Smooth muscle cell (in vitro differentiated cells): ENCODE measurements around the gene PAX7. TPM values are rescaled to one million over a fixed set of nuclear protein-coding genes. Genes with fewer than 3 reads are reported as not detected.

Experiments used
- DNase-seq: peaks from one replicate; lab custom pipeline; 2025; ENCODE audit not compliant: unreplicated experiment; lab: John Stamatoyannopoulos, UW
- H2AFZ ChIP-seq: fragments of 200-600 bp; sonication (generic); 2 replicates; pipeline ENCODE4 v1.6.0; 2016; ENCODE audit warnings: antibody characterized with exemption, low read depth, mild to moderate bottlenecking
- H3F3A ChIP-seq: fragments of 200-600 bp; sonication (generic); 2 replicates; pipeline ENCODE4 v1.6.0; 2017; ENCODE audit warnings: antibody characterized with exemption, low read depth
- H3K27ac ChIP-seq: fragments of 200-600 bp; sonication (generic); 2 replicates; pipeline ENCODE4 v1.5.1; 2016; ENCODE audit warnings: low read depth, mild to moderate bottlenecking
- H3K27me3 ChIP-seq: fragments of 200-600 bp; sonication (generic); 2 replicates; pipeline ENCODE4 v1.6.1; 2016; ENCODE audit warnings: low read depth, mild to moderate bottlenecking
- H3K36me3 ChIP-seq: fragments of 200-600 bp; sonication (generic); 2 replicates; pipeline ENCODE4 v1.5.1; 2016; ENCODE audit warnings: low read depth
- H3K4me1 ChIP-seq: fragments of 200-600 bp; sonication (generic); 2 replicates; pipeline ENCODE4 v1.5.1; 2016; ENCODE audit warnings: low read depth
- H3K4me2 ChIP-seq: fragments of 200-600 bp; sonication (generic); 2 replicates; pipeline ENCODE4 v1.6.0; 2016; ENCODE audit warnings: mild to moderate bottlenecking
- H3K4me3 ChIP-seq: fragments of 200-600 bp; sonication (generic); 2 replicates; pipeline ENCODE4 v1.5.1; 2016; ENCODE audit warnings: mild to moderate bottlenecking
- H3K79me2 ChIP-seq: fragments of 200-600 bp; sonication (generic); 2 replicates; pipeline ENCODE4 v1.6.0; 2016; ENCODE audit warnings: low read depth, mild to moderate bottlenecking
- H3K9ac ChIP-seq: fragments of 200-600 bp; sonication (generic); 2 replicates; pipeline ENCODE4 v1.6.0; 2016; ENCODE audit warnings: low read depth
- H3K9me3 ChIP-seq: fragments of 200-600 bp; sonication (generic); replicated peaks from 2 replicates; pipeline ENCODE4 v1.5.1; 2016; ENCODE audit warnings: low read depth
- H4K20me1 ChIP-seq: fragments of 200-600 bp; sonication (generic); 2 replicates; pipeline ENCODE4 v1.6.0; 2016; ENCODE audit warnings: low read depth
- CTCF ChIP-seq: fragments of 200-600 bp; sonication (generic); IDR thresholded peaks from 2 replicates; pipeline ENCODE4 v1.5.1; 2017; ENCODE audit warnings: borderline replicate concordance, mild to moderate bottlenecking, antibody characterized with exemption; ENCODE audit not compliant: insufficient read depth, poor library complexity, severe bottlenecking
- WGBS: methylation state at CpG from one replicate; pipeline ENCODE4 v1.1.7; 2016; ENCODE audit warnings: low lambda C conversion rate; 5-methylcytosine and 5-hydroxymethylcytosine counted together
- polyA plus RNA-seq: library from polyadenylated mRNA; unstranded; fragments of >200 nt; fragmentation: Nextera tagmentation; extraction: Ambion mirVana; gene quantifications from 2 replicates; pipeline ENCODE4 v1.2.1, GENCODE V29; 2016
- total RNA-seq: library from RNA; depleted of rRNA; stranded (reverse); fragments of >200 nt; gene quantifications from 2 replicates; pipeline ENCODE4 v1.2.3, GENCODE V29; 2014

Gene PAX7
- total and polyA plus RNA-seq, 2 experiments from 2014 or later, result not detected

DNA sequence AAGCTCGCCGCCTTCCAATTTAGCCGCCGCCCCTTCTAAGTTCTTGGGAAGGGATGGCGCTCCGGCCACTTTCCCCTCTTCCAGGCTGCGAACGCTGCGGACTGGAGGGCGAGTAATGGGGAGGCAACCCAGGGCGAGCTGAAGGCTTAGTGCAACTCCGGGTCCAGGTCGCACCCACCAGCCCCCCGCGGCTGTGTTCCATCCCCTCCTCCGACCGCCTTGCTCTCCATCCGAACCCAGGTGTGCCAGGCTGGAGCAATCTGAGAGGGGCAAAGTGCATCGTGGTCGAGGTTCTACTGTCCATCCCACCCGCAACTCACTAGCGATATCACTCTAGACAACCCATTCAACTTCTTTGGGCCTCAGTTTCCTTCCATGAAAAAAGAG lies 13.4 kb downstream of the PAX7 start:
- Histone ChIP-seq H3K36me3 (no peaks in the 10 kb centered on the region), H3K4me2 (peak overlapping the region; percentile 72), H3K4me1 (peaks cover 59% of the 10 kb centered on the region), H3K79me2 (no peaks in the 10 kb centered on the region), H2AFZ (no peak overlapping the region), H3K4me3 (no peak overlapping the region), H3F3A (no peaks in the 10 kb centered on the region), H3K27me3 (peaks cover 100% of the 10 kb centered on the region), H3K27ac (no peak overlapping the region), H4K20me1 (no peaks in the 10 kb centered on the region), H3K9me3 (no peaks in the 10 kb centered on the region), H3K9ac (no peak overlapping the region)
- no peak for TF ChIP-seq CTCF
- no peak for DNase-seq
- WGBS, result 4% methylated on average over 18 of the region's 22 CpGs

DNA sequence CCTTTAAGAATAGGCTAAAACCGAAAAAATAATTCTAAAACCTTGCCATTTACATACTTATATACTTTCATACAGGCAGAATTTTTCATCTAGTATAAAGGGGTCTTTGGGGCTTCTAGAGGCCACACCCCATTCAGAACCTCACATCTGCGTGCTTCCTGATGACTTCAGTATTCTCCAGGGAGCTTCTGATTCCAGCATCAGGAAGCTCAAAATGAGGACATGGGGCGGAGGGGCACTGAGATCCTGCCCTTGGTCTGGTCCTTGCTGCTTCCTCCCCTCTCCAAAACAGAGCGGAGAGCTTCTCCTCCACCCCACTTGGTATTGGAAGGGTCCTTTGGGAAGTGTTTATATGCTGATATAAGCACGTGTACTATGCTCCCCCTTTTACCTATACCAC lies 13.8 kb downstream of the PAX7 start:
- H3F3A ChIP-seq, result no peaks in the 10 kb centered on the region
- no peak for DNase-seq
- peaks cover 100% of the 10 kb centered on the region for H3K27me3 ChIP-seq
- WGBS, result 10% methylated on average over 5 of the region's 5 CpGs
- no peak for TF ChIP-seq CTCF
- H3K4me2 ChIP-seq, result no peak overlapping the region
- H3K79me2 ChIP-seq, result no peaks in the 10 kb centered on the region
- no peaks in the 10 kb centered on the region for H4K20me1 ChIP-seq
- no peaks in the 10 kb centered on the region for H3K36me3 ChIP-seq
- H3K27ac ChIP-seq, result no peak overlapping the region
- H3K9me3 ChIP-seq, result no peaks in the 10 kb centered on the region
- no peak overlapping the region for H3K4me3 ChIP-seq
- H2AFZ ChIP-seq, result no peak overlapping the region
- no peak overlapping the region for H3K9ac ChIP-seq
- peaks cover 58% of the 10 kb centered on the region for H3K4me1 ChIP-seq

- Histone ChIP-seq H3K4me1 (peaks cover 62% of the 10 kb centered on the region), H3K4me2 (no peak overlapping the region), H3K27ac (no peak overlapping the region), H3K79me2 (no peaks in the 10 kb centered on the region), H3K4me3 (no peak overlapping the region), H3F3A (no peaks in the 10 kb centered on the region), H3K9ac (no peak overlapping the region), H2AFZ (no peak overlapping the region), H3K9me3 (no peaks in the 10 kb centered on the region), H4K20me1 (no peaks in the 10 kb centered on the region), H3K27me3 (peaks cover 100% of the 10 kb centered on the region), H3K36me3 (no peaks in the 10 kb centered on the region)
- TF ChIP-seq CTCF, result no peak
- DNase-seq, result no peak
- WGBS, result 6% methylated on average over 45 of the region's 46 CpGs
These were observed 14.5 kb downstream of the PAX7 start for GRCh38 chr1:18644973-18645746.

DNA sequence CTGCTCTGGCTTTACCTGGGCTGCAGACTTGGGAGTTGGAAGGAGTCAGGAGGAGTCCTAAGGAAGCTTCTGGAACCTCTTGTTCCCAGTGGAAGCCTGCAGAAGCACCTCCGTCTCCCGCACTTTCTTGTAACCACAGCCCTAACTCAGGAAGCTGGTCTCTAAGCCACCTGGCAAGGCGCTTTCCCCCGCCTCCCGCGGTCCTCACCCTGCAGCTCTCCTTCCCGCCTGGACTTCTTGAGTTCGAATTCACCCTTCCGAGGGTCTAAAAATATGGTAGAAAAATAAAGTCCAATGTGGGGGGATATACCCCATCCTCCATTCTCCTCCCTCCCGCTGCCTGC lies 15.1 kb downstream of the PAX7 start:
- H3K9me3 ChIP-seq, result no peaks in the 10 kb centered on the region
- no peaks in the 10 kb centered on the region for H3K36me3 ChIP-seq
- H3K4me3 ChIP-seq, result no peak overlapping the region
- no peaks in the 10 kb centered on the region for H3K79me2 ChIP-seq
- H3K4me1 ChIP-seq, result peaks cover 57% of the 10 kb centered on the region
- no peaks in the 10 kb centered on the region for H3F3A ChIP-seq
- TF ChIP-seq CTCF, result no peak
- no peak overlapping the region for H3K9ac ChIP-seq
- WGBS, result 4% methylated on average over 10 of the region's 10 CpGs
- H3K27me3 ChIP-seq, result peaks cover 100% of the 10 kb centered on the region
- no peak for DNase-seq
- H3K4me2 ChIP-seq, result no peak overlapping the region
- no peak overlapping the region for H2AFZ ChIP-seq
- H3K27ac ChIP-seq, result no peak overlapping the region
- H4K20me1 ChIP-seq, result no peaks in the 10 kb centered on the region
